ENCODE data around the gene REX1BD. TPM values are rescaled to one million over a fixed set of nuclear protein-coding genes. Genes with fewer than 3 reads are reported as not detected.
"Not testable (repeated sequence)": the region's sequence is repeated elsewhere in the genome, so short reads cannot be mapped to it uniquely, and the experiment has no call there.

Gene REX1BD
- polyA plus RNA-seq, 3 donors: 83.7 to 141 (median 122) TPM

DNA sequence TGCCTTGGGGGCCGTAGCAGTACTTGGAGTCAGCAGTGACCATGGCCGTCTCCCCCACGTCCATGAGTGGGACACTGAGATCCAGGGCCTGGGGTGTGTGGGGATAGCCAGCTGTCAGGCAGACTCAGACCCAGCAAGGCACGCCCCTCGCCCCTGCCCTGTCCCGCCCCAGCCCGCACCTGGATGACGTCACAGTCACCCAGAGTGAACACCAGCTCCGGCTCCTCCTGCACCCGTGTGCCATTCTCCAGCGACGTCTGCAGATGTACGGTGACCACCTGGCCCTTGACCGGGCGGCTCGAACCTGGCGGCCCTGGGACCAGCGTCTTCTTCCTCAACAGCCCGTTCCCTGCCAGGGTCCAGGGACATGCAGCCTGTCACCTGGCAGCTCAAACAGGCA lies 49.2 kb upstream of the REX1BD start:
- Histone ChIP-seq H2AFZ (ENCODE audit: insufficient read depth, low read depth, low read length, poor library complexity, severe bottlenecking) (no peak overlapping the region), H3K4me3 (replicated peaks in 1 of 3; ENCODE audit: low read depth in 2 of 3, low read length in 3 of 3) (no peak overlapping the region), H3K4me1 (ENCODE audit: control insufficient read depth in 1 of 2, insufficient read depth in 2 of 2, low read length in 2 of 2) (peaks cover 17% of the 10 kb centered on the region in 2 donors), H3K79me2 (ENCODE audit: insufficient read depth, low read length) (peaks cover 16% of the 10 kb centered on the region), H3K9ac (ENCODE audit: insufficient read depth, low read length, poor library complexity, severe bottlenecking) (no peak overlapping the region), H3K27me3 (ENCODE audit: control insufficient read depth in 2 of 2, insufficient read depth in 2 of 2, low read length in 2 of 2) (no peaks in the 10 kb centered on the region), H3K36me3 (replicated peaks in 1 of 2; ENCODE audit: control insufficient read depth in 1 of 2, insufficient read depth in 2 of 2, low read length in 2 of 2) (peaks cover 46 to 68% of the 10 kb centered on the region in 2 donors), H3K9me3 (replicated peaks in 1 of 2; ENCODE audit: control insufficient read depth in 1 of 2, insufficient read depth in 1 of 2, low read length in 2 of 2) (no peaks in the 10 kb centered on the region), H3K27ac (ENCODE audit: low read depth in 1 of 2, low read length in 2 of 2) (no peak overlapping the region), H4K20me1 (ENCODE audit: insufficient read depth, low read length) (no peaks in the 10 kb centered on the region), H3K4me2 (replicated peaks; ENCODE audit: extremely low read depth, low read length, poor library complexity, severe bottlenecking) (no peak overlapping the region)
- Mint-ChIP-seq H3K4me3 (no peak overlapping the region), H3K27ac (no peak overlapping the region), H3K4me1 (peaks cover 21% of the 10 kb centered on the region), H3K36me3 (peaks cover 55 to 67% of the 10 kb centered on the region in 2 donors), H3K9me3 (peaks cover 0 to 2% (median 0%) of the 10 kb centered on the region in 7 donors), H3K27me3 (ENCODE audit: low read depth in 3 of 3) (no peaks in the 10 kb centered on the region)
- TF ChIP-seq CTCF (IDR thresholded peaks at IDR 0.05): no peak
- DNase-seq: no peak
- WGBS (ENCODE audit: insufficient coverage): 97% methylated on average over 19 of the region's 19 CpGs
- intact Hi-C loops (cut with micrococcal nuclease): no loop called here

DNA sequence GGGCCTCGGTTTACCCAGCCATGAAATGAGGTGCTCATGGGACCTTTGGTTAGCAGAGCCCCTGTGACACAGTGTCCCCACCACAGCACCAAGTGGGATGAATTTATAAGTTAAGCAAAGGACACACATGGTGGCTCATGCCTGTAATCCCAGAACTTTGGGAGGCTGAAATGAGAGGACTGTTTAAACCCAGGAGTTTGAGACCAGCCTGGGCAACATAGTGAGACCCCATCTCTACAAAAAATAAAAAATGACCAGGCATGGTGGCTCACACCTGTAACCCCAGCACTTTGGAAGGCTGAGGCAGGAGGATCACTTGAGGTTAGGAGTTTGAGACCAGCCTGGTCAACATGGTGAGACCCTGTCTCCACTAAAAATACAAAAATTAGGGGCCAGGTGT lies 48.4 kb upstream of the REX1BD start:
- not testable (repeated sequence) for H3K4me3 Mint-ChIP-seq

More for the DNA sequence above, 48.4 kb upstream of the REX1BD start:
- H3K36me3 ChIP-seq (replicated peaks in 1 of 2; ENCODE audit: control insufficient read depth in 1 of 2, insufficient read depth in 2 of 2, low read length in 2 of 2): peaks cover 46 to 64% of the 10 kb centered on the region in 2 donors
- Mint-ChIP-seq H3K4me1 (peaks cover 29% of the 10 kb centered on the region), H3K36me3 (peaks cover 53 to 62% of the 10 kb centered on the region in 2 donors), H3K27ac (peak overlapping the region in 1 of 7 donors; percentile 63)
- not testable (repeated sequence) for DNase-seq; H3K4me3 ChIP-seq (replicated peaks in 1 of 3; ENCODE audit: low read depth in 2 of 3, low read length in 3 of 3); H3K9me3 ChIP-seq (replicated peaks in 1 of 2; ENCODE audit: control insufficient read depth in 1 of 2, insufficient read depth in 1 of 2, low read length in 2 of 2); H4K20me1 ChIP-seq (ENCODE audit: insufficient read depth, low read length); H3K4me2 ChIP-seq (replicated peaks; ENCODE audit: extremely low read depth, low read length, poor library complexity, severe bottlenecking); H2AFZ ChIP-seq (ENCODE audit: insufficient read depth, low read depth, low read length, poor library complexity, severe bottlenecking); H3K27ac ChIP-seq (ENCODE audit: low read depth in 1 of 2, low read length in 2 of 2); H3K9me3 Mint-ChIP-seq; H3K27me3 Mint-ChIP-seq (ENCODE audit: low read depth in 3 of 3); H3K27me3 ChIP-seq (ENCODE audit: control insufficient read depth in 2 of 2, insufficient read depth in 2 of 2, low read length in 2 of 2); H3K9ac ChIP-seq (ENCODE audit: insufficient read depth, low read length, poor library complexity, severe bottlenecking)
- H3K79me2 ChIP-seq (ENCODE audit: insufficient read depth, low read length): peaks cover 16% of the 10 kb centered on the region
- WGBS (ENCODE audit: insufficient coverage): 100% methylated on average over 1 of the region's 1 CpG
- H3K4me1 ChIP-seq (ENCODE audit: control insufficient read depth in 1 of 2, insufficient read depth in 2 of 2, low read length in 2 of 2): peaks cover 21 to 25% of the 10 kb centered on the region in 2 donors
- intact Hi-C loops (cut with micrococcal nuclease): loop anchor here in 1 of 2 donors (5.0 kb wide), 1 partner anchor 37 kb away; no protein-coding TSS in a partner anchor

Data from CD14-positive monocyte (primary cell).